Rectal smooth muscle tissue (tissue), 1 donor: ENCODE data around the gene ASNSD1.
A peak's percentile ranks its signal among the peaks of the same experiment; 100 is the strongest.
"Not testable (repeated sequence)": the region's sequence is repeated elsewhere in the genome, so short reads cannot be mapped to it uniquely, and the experiment has no call there.

Experiments used
- H3K27ac ChIP-seq: one replicate; pipeline ENCODE4 v1.7.0; 2013; ENCODE audit warnings: low read depth, low read length, inconsistent platforms
- H3K27me3 ChIP-seq: one replicate; pipeline ENCODE4 v1.7.0; 2013; ENCODE audit warnings: low read length; ENCODE audit not compliant: control insufficient read depth, insufficient read depth
- H3K36me3 ChIP-seq: one replicate; pipeline ENCODE4 v1.7.0; 2013; ENCODE audit warnings: low read length; ENCODE audit not compliant: control insufficient read depth, insufficient read depth
- H3K4me1 ChIP-seq: one replicate; pipeline ENCODE4 v1.7.0; 2013; ENCODE audit warnings: low read length; ENCODE audit not compliant: control insufficient read depth, insufficient read depth
- H3K4me3 ChIP-seq: one replicate; pipeline ENCODE4 v1.7.0; 2013; ENCODE audit warnings: low read length
- H3K9ac ChIP-seq: one replicate; pipeline ENCODE4 v1.7.0; 2013; ENCODE audit warnings: low read length

ASNSD1 gene

GRCh38 chr2:189629531-189630453 lies 31.5 kb upstream of the ASNSD1 start:
- H3K27me3 ChIP-seq = no peaks in the 10 kb centered on the region
- no peaks in the 10 kb centered on the region for H3K36me3 ChIP-seq
- no peak overlapping the region for H3K9ac ChIP-seq
- no peak overlapping the region for H3K27ac ChIP-seq
- H3K4me1 ChIP-seq = peaks cover 2% of the 10 kb centered on the region
- no peak overlapping the region for H3K4me3 ChIP-seq

DNA sequence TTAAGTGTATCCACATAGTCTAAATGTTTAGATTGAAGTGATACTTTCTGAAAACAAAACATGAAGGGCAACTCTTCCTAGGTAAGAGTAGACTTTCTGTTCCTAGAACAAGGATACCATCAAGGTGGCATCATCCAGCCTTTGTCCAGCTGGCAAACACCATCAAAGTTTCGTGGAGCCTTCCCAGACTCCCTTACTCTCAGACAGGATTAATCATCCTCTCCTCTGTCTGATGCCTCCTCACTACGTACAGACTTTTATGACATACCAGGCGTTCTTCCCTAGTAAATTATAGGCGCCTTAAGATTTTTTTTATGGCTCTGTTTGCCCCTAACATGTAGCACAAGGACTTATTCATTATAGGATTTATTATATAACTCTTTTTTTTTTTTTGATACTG lies 29.4 kb upstream of the ASNSD1 start:
- H3K9ac ChIP-seq = no peak overlapping the region
- no peaks in the 10 kb centered on the region for H3K27me3 ChIP-seq
- no peak overlapping the region for H3K4me3 ChIP-seq
- peaks cover 2% of the 10 kb centered on the region for H3K4me1 ChIP-seq
- no peaks in the 10 kb centered on the region for H3K36me3 ChIP-seq
- peak overlapping the region; percentile 30 for H3K27ac ChIP-seq

DNA sequence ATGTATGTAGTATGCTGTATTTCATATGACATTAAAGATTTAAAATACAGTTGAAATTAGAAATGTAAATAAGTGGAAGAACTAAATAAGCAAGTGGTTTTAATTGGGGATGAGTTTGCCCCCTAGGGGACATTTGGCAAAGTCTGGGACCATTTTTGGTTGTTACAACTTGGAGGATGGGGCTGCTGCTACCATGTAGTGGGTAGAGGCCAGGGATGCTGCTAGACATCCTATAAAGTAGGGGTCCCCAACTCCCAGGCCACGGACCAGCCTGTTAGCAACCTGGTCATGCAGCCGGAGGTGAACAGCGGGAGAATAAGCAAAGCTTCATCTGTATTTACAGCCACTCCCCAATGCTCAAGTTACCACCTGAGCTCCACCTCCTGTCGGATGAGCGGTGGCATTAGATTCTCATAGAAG lies 27.9 kb upstream of the ASNSD1 start:
- Histone ChIP-seq H3K4me1 (peaks cover 2% of the 10 kb centered on the region), H3K9ac (no peak overlapping the region), H3K27ac (no peak overlapping the region), H3K36me3 (no peaks in the 10 kb centered on the region), H3K27me3 (no peaks in the 10 kb centered on the region), H3K4me3 (no peak overlapping the region)

DNA sequence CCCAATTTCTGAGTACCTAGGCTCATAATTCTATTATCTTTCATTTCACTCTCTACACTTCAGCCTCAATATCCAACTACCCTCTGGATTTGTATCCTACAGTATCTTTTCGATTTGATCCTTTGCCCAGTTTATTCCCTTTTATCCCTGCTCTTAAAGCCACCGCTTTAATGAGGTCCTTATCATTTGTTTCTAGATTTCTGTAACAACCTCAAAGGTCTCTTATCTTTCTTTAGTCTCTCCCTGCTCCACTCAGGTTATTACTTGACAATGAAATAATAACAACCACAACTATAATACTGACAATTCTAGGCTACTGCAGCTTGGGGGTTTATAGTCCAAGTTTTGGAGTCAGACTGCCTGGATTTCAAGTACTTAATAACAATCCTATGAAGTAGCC lies 25.9 kb upstream of the ASNSD1 start:
- H3K36me3 ChIP-seq = no peaks in the 10 kb centered on the region
- no peaks in the 10 kb centered on the region for H3K27me3 ChIP-seq
- H3K27ac ChIP-seq = no peak overlapping the region
- peaks cover 2% of the 10 kb centered on the region for H3K4me1 ChIP-seq
- H3K9ac ChIP-seq = no peak overlapping the region
- no peak overlapping the region for H3K4me3 ChIP-seq

GRCh38 chr2:189638301-189639006 lies 22.8 kb upstream of the ASNSD1 start:
- H3K4me1 ChIP-seq = no peaks in the 10 kb centered on the region
- H3K36me3 ChIP-seq = no peaks in the 10 kb centered on the region
- no peak overlapping the region for H3K27ac ChIP-seq
- no peak overlapping the region for H3K9ac ChIP-seq
- no peak overlapping the region for H3K4me3 ChIP-seq
- no peaks in the 10 kb centered on the region for H3K27me3 ChIP-seq

GRCh38 chr2:189639007-189639609 lies 22.2 kb upstream of the ASNSD1 start:
- H3K27me3 ChIP-seq = no peaks in the 10 kb centered on the region
- H3K9ac ChIP-seq = no peak overlapping the region
- no peak overlapping the region for H3K4me3 ChIP-seq
- H3K4me1 ChIP-seq = no peaks in the 10 kb centered on the region
- H3K27ac ChIP-seq = no peak overlapping the region
- no peaks in the 10 kb centered on the region for H3K36me3 ChIP-seq

GRCh38 chr2:189641002-189641401 lies 20.3 kb upstream of the ASNSD1 start:
- Histone ChIP-seq H3K36me3 (no peaks in the 10 kb centered on the region), H3K27ac (no peak overlapping the region), H3K4me3 (no peak overlapping the region), H3K4me1 (no peaks in the 10 kb centered on the region), H3K9ac (no peak overlapping the region), H3K27me3 (no peaks in the 10 kb centered on the region)

- Histone ChIP-seq H3K4me1 (no peaks in the 10 kb centered on the region), H3K27me3 (no peaks in the 10 kb centered on the region), H3K27ac (no peak overlapping the region), H3K9ac (no peak overlapping the region), H3K4me3 (no peak overlapping the region), H3K36me3 (no peaks in the 10 kb centered on the region)
Observed at GRCh38 chr2:189641590-189641989, 19.7 kb upstream of the ASNSD1 start.

DNA sequence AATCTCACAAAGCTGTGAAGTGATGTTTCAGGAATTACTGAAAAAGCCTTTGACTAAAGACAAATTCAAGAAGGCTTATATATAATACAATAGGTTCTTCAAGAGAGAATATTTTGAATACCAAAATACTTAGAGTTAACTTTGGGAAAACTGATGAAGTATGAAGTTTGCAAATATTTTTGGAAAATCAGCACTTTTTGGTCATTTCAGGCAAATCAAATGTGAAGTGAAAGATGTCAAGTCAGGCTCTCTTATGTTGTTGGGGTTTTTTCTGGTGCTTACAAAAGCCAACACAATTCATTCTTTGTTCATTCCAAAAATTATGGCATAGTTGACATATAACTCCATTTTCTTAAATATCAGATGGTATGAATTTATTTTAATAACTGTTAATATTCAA lies 14.7 kb upstream of the ASNSD1 start:
- Histone ChIP-seq H3K27me3 (no peaks in the 10 kb centered on the region), H3K9ac (no peak overlapping the region), H3K4me1 (no peaks in the 10 kb centered on the region), H3K4me3 (no peak overlapping the region), H3K27ac (no peak overlapping the region), H3K36me3 (no peaks in the 10 kb centered on the region)

- Histone ChIP-seq H3K9ac (no peak overlapping the region), H3K27ac (no peak overlapping the region), H3K27me3 (no peaks in the 10 kb centered on the region)
Observed at GRCh38 chr2:189648846-189649509, 12.3 kb upstream of the ASNSD1 start.

DNA sequence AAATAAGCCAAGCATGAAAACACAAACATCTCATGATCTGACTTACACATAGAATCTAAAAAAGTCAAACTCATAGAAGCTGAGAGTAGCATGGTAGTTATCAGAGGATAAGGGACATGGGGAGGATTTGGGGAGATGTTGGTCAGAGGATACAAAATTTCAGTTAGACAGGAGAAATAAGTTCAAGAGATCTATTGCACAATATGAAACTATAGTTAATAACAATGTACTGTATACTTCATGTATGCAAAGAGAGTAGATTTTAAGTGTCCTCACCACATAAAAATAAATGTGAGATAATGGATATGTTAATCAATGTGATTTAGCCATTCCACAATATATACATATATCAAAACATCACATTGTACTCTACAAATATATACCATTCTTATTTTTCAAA lies 10.0 kb upstream of the ASNSD1 start:
- no peaks in the 10 kb centered on the region for H3K4me1 ChIP-seq
- H3K27me3 ChIP-seq = no peaks in the 10 kb centered on the region
- no peaks in the 10 kb centered on the region for H3K36me3 ChIP-seq
- H3K27ac ChIP-seq = no peak overlapping the region
- no peak overlapping the region for H3K9ac ChIP-seq
- no peak overlapping the region for H3K4me3 ChIP-seq

More at GRCh38 chr2:189648846-189649509, 12.3 kb upstream of the ASNSD1 start:
- no peak overlapping the region for H3K4me3 ChIP-seq
- no peaks in the 10 kb centered on the region for H3K4me1 ChIP-seq
- H3K36me3 ChIP-seq = no peaks in the 10 kb centered on the region

DNA sequence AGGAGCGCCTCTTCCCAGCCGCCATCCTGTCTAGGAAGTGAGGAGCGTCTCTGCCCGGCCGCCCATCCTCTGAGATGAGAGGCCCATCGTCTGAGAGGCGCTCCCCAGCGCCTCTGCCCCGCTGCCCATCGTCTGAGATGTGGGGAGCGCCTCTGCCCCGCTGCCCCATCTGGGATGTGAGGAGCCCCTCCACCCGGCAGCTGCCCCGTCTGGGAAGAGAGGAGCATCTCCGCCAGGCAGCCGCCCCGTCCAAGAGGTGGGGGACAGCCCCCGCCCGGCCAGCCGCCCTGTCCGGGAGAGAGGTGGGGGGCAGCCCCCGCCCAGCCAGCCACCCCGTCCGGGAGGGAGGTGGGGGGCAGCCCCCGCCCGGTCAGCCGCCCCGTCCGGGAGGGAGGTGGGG lies 7.8 kb upstream of the ASNSD1 start:
- not testable (repeated sequence) for H3K9ac ChIP-seq, H3K4me1 ChIP-seq, H3K36me3 ChIP-seq, H3K27ac ChIP-seq, H3K27me3 ChIP-seq, H3K4me3 ChIP-seq
